NCI-H2196 (cell line): Measurements from ENCODE around the gene GREM1.

Source experiments
- DNase-seq: peaks from one replicate; lab custom pipeline; 2025; ENCODE audit not compliant: unreplicated experiment; lab: John Stamatoyannopoulos, UW

GREM1 gene

GRCh38 chr15:32730677-32731654 lies 13.2 kb downstream of the GREM1 start:
- no peak for DNase-seq

DNA sequence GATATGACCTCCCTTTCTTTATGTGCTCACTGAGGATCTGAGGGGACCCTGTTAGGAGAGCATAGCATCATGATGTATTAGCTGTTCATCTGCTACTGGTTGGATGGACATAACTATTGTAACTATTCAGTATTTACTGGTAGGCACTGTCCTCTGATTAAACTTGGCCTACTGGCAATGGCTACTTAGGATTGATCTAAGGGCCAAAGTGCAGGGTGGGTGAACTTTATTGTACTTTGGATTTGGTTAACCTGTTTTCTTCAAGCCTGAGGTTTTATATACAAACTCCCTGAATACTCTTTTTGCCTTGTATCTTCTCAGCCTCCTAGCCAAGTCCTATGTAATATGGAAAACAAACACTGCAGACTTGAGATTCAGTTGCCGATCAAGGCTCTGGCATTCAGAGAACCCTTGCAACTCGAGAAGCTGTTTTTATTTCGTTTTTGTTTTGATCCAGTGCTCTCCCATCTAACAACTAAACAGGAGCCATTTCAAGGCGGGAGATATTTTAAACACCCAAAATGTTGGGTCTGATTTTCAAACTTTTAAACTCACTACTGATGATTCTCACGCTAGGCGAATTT lies 14.9 kb downstream of the GREM1 start:
- DNase-seq, result no peak

- DNase-seq, result no peak
These were observed 15.5 kb downstream of the GREM1 start for GRCh38 chr15:32733281-32733680.

- DNase-seq, result no peak
These were observed 18.3 kb downstream of the GREM1 start for GRCh38 chr15:32735989-32736700.

DNA sequence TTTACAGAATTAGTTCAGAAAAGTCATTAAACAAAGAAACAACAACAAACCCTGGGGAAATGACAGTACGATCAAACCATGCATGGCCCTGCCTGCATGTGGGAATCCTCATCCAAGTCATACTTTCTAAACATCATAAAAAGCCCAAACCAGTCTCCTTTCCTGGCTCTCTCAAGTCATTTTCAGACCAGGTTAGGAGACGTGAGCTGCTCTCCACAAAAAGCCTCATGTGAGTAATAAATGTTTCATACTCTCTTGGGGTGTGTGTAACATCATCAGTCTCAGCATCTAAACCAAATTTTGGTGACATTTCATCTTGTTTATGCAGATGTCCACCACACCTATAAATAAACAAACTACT lies 18.9 kb downstream of the GREM1 start:
- no peak for DNase-seq

DNA sequence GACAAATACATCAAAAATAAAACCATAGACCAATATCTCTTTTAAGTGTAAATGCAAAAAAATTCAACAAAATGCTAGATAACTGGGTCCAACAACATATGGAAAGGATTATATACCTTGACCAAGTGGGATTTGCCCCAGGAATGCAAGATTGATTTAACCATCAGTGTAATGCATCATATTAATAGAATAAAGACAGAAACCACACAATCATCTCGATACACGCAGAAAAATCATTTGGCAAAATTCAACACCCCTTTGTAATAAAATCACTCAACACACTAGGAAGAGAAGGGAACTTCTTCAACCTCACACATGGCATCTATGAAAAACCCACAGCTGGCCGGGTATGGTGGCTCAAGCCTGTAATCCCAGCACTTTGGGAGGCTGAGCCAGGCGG lies 19.5 kb downstream of the GREM1 start:
- no peak for DNase-seq

- DNase-seq, result no peak
These were observed 20.9 kb downstream of the GREM1 start for GRCh38 chr15:32738666-32739065.

- no peak for DNase-seq
These were observed 21.8 kb downstream of the GREM1 start for GRCh38 chr15:32739522-32740063.

GRCh38 chr15:32743411-32744140 lies 25.8 kb downstream of the GREM1 start:
- no peak for DNase-seq

DNA sequence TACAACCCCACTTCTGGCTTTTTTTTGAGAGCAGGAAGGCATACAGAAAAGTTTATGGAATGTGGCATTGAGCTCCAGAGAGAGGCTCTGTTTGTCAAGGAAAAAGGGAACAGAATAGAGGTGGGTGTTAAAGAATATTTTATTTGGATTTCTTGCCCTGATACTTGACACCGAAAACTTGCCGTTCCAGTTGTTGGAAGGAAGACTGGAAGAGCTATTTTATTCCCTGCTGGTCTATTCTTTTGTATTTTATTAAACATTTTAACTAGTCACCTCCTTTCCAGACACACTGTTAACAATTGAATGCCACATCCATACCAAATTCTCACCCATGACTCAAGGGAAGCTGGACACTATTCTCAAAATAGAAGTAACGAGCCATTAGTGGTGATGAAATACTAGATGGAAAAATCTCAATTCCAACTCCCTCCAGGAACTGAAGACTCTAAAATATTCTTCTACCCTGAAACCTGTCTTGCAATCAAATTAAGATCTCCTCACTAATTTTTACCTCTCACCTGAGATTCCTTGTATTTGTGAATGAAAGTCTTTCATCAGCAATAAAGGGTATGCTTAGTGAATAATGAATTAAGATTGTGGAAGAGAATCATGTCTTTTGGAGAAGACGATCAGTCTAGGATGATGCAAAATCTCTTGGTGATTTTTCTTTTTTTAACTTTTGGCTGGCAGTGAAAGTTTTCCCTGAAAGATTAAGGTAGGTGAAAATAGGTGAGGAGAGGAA lies 28.5 kb downstream of the GREM1 start:
- DNase-seq, result no peak

DNA sequence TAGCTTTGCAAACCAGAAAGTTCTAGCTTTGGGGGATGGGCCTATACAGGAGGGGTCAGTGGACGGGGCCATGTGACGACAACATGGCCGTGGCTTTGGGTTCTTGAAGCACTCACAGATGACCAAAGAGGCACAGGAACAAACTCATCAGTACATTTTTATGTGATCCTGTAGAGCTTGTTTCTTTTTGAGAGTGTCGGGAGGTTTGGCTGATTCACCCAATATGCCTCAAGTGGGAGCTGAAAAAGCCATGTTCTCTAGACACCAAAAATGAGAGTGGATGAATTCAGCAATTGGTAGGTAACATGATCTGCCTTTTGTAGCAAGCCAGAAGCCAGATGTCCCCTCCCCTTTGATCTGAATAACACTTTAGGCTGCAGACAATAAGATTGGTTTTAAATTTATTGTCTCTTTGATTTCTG lies 30.1 kb downstream of the GREM1 start:
- no peak for DNase-seq

- DNase-seq, result no peak
These were observed 33.2 kb downstream of the GREM1 start for GRCh38 chr15:32750979-32751378.

- DNase-seq, result no peak
These were observed 39.6 kb downstream of the GREM1 start for GRCh38 chr15:32757426-32757825.

DNA sequence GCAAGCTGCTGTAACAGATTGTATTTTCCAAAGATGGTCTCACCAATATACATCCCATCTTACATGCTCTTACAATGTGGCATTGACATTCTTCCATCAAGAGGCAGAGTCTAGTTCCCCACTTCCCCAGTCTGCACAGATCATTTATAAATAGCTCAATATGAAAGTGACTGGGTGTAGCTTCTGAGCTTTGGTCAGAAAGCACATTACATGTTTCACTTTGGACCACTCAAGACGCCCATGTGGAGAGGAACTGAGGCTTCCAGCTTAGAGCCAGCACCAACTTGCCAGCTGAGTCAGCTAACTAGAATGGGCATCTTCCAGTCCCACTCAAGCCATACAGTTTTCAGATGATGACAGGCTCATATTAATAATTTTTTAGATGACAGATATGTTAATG lies 45.5 kb downstream of the GREM1 start:
- no peak for DNase-seq

DNA sequence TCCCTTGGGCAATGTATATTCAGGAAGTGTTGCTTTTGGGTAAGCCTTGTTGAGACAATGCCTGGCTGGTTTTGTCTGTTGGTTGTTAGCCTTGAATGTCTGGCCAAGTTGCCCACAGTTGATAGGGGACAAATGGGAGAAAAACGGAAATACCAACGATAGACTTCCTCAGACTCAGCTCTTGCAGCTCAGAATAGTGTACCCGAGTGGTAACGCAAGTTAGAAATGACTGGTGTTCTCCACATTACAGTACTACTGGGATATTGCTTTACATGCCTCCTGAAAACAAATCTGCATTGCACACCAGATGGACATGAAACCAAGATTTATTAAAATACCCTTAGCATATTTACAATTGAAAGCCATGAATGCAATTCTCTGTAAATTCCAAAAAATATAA lies 47.4 kb downstream of the GREM1 start:
- DNase-seq, result no peak

- DNase-seq, result no peak
These were observed 48.3 kb downstream of the GREM1 start for GRCh38 chr15:32766101-32766500.

DNA sequence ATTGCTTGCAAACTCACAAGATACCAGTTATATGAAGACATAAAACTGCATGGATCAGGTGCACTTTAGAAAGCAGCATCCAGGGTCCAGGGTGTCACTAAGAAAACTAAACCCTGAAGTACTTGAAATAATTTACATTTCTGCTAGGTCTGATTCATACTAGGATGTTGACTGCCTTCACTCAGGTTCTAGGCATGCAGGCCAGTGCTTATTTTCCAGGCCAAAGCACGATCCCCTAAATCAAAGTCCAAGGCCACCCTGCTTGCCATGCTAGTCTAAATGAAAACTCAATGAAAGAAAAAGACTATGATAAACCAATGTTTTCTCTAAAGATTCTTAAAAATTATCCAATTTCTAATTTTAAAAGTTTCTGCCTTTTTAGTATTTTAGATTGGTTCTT lies 49.4 kb downstream of the GREM1 start:
- no peak for DNase-seq

DNA sequence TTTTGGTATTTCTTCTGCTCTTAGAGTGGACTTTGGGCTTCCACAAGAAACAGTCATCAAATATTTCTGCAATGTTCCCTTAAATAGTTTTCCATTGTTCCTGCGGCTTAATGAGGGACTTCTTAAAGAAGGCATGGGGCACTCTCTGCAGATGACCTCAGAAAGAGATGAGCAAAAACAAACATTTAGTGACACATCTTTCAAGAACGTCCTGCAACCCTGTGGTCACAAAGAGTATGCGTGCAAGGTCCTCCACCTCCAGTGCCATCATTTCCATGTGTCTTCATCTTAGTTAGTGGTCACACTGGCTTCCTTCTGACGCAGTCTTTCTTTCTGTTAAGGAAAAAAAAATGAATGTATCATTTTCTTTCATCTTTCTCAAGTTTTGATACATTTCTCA lies 56.2 kb downstream of the GREM1 start:
- no peak for DNase-seq

- no peak for DNase-seq
These were observed 57.3 kb downstream of the GREM1 start for GRCh38 chr15:32775103-32775502.
